ENCODE results near the gene GRB2.
"Not testable (repeated sequence)": the region's sequence is repeated elsewhere in the genome, so short reads cannot be mapped to it uniquely, and the experiment has no call there.

The GRB2 gene

DNA sequence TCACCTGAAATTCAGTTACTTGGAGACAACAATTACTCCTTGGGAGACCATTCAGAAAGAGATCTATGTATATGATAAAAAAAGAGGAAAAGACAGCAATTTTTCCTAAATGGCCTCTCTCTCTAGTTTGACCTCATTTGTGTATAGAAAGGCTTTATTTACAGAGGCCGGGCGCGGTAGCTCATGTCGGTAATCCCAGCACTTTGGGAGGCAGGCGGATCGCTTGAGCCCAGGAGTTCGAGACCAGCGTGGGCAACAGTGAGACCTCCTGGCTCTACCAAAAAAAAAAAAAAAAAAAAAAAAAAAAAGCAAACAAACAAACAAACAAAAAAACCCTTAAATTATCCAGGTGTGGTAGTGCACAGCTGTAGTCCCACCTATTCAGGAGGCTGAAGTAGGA, 20.7 kb downstream of the GRB2 start:
- DNase-seq, result no peak

DNA sequence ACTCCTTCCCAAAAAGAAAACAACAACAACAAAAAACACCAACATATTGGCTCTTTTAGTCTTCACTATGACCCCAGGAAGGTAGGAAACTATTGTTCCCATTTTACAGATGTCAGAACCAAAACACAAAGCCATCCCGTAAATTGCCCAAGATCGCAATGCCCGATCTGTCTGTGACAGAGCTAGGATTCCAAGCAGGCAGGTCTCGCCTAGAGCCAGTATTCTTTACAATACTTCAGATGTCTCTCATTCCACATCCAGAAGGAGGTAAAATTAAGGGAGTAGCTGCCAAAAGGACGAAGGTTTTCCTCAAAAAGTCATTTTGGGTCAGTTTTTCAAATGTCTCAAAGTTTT, 21.7 kb downstream of the GRB2 start:
- DNase-seq, result no peak

DNA sequence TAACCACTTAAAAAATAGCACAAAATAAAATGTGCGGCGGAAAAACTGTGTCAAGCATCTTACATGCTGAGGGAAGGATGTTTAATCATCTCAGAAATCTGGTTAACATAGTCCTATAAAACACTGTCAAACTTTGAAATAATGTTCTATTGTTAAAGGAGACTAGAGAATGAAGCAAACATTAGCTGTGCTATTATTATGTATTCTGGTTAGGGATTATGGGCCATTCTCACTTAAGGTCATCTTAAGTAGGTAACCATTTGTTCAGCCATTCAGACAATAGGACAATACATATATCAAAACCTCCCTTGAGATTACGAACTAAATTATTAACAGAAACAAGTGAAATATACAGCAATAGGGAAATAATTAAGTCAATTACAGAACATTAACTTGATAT, 24.7 kb downstream of the GRB2 start:
- no peak for DNase-seq

DNA sequence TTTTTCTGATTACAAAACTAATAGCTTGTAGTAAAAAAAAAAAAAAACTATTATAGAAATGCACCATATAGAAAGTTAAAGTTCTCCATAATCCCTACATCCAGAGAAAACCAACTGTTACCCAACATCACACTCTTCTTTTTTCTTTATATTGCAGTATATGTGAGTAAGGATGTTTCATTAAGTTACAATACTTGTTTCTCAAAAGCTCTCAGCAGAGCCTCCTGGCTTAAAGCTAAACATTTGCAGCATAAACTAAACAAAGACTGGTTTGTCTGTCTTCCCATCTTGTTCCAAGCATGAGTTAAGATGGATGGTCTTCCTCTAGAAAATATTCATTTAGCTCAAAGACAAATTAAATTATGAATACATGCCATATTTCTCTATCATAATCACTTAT, 25.2 kb downstream of the GRB2 start:
- DNase-seq, result no peak

DNA sequence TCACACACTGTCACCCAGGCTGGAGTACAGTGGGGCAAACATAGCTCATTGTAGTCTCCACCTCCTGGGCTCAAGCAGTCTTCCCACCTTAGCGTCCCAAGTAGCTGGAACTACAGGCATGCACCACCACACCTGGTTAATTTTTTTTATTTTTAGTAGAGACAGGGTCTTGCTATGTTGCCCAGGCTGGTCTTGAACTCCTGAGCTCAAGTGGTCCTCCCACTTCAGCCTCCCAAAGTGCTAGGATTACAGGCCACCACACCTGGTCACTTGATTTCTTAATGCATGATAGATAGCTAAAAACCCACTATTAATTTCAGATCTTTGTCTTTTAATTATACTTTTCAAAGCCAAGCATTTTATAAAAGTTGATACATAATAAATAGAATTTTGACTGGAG, 26.1 kb downstream of the GRB2 start:
- DNase-seq, result not testable (repeated sequence)

DNA sequence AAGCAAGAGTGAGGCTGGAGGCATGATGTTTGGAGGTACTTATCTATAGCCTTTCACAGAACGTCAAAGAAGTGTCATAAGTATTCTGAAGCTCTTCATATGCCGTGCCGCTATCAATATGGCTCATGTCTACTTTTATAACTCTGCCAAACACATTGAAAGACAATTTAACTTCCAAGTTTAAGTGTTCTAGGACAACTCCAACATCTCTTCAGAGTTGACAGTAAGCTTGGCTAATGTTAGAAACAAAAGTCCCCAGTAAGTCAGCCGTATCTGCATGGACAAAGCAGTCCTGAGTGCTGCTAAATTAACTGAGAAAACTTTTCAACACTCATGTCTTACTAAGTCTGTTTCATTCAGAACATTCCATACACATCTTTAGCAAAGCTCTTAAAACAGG, 32.2 kb downstream of the GRB2 start:
- DNase-seq, result no peak

DNA sequence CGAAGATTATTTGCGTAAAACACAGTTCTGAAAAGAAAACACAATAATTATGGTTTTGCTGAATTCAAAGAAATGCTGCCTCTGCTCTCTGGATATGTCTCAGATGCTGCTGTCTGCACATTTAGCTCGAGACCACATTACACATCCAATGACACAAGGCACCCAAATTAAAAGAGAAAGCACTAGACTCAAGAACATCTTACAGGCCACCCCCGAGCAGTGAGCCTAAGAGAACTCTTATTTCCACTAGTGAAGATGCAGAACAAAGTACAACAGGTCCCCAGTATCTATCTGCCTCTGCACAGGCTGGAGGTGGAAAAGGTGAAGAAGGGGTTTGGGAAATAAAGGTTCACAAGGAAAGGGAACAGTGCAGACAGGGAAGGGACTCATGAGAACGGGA, 33.5 kb downstream of the GRB2 start:
- DNase-seq, result no peak

DNA sequence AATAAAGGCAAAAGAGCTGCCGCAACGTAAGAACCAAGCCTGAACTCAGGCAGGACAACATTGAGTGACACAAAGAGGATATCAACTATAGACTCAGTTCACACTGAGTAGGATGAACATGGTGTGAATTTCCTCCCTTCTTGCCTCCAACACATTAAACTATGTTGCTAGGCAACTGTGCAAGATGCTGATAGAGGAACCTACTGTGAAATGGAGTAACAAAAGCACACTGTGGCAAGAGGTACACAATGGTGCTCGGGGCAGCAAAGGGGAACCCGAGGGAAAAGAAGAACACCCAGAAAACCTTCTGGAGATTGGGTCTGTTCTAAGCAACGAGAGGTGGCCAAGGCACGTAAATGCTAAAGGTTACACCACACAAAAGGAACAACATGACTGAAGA, 34.1 kb downstream of the GRB2 start:
- DNase-seq, result peak; percentile 18 to 46

DNA sequence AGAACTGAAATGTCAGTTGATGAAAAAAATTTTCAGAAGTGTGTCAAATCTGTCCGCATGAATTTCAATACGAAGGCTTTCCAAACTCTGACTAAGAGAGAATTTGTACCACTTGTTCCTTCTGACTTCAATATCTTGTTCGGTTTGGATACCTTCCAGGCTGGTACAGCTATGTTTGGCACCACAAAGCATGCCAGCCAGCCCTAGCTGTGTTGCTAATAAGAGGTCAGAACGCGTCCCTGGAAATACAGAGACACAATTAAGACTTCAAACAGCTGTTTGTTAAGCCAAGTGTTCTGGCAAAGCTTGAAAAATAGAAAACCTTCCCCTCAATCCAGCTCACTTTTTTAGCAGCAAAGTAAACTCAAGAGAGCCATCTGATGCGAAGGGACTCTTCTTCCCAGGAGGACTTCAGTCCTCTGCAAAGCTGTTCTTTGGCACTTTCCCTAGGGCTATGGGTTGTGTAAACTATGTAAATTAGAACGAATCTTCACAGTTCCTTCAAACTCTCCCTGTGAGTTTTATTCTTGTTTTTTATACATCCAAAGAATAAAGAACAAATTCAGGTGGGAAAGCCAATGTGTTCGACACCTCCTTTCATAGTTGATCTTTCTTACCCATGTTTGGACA, 35.1 kb downstream of the GRB2 start:
- DNase-seq, result no peak

DNA sequence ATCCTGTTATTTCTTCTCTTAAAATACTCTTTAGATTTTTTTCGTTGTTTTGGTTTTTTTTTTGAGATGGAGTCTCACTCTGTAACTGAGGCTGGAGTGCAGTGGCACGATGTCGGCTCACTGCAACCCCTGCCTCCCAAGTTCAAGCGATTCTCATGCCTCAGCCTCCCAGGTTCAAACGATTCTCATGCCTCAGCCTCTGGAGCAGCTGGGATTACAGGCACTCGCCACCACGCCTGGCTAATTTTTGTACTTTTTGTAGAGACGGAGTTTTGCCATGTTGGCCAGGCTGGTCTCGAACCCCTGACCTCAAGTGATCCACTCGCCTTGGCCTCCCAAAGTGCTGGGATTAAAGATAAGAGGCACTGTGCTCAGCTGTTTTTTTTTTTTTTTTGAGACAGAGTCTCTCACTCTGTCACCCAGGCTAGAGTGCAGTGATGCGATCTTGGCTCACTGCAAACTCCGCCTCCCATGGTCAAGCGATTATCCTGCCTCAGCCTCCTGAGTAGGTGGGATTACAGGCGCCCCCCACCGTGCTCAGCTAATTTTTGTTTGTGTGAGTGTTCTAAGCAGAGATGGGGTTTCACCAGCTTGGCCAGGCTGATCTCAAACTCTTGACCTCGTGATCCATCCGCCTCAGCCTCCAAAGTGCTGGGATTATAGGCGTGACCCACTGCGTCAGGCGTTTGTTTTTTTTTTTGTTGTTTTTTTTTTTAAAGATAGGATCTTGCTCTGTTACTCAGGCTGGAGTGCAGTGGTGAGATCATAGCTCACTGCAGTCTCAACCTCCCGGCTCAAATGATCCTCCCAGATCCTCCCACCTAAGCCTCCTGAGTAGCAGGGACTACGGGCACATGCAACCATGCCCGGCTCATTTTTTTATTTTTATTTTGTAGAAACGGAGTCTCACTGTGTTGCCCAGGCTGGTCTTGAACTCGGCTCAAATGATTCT, 37.4 kb downstream of the GRB2 start:
- not testable (repeated sequence) for DNase-seq

DNA sequence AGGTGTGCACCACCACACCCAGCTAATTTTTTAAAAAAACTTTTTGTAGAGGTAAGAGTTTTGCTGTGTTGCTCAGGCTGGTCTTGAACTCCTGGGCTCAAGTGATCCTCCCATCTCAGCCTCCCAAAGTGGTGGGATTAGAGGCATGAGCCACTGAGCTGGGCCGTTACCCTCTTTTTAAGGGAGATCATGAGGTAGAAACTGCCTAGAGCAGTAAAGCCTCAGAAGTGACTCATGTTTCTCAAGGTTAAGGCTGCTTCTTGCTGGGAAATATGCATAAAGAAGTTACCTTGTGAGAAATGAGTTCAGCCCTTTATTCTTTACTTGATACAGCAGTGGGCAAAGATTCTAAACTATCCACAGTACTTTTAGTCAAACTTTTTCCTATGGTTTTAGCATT, 38.2 kb downstream of the GRB2 start:
- no peak for DNase-seq

DNA sequence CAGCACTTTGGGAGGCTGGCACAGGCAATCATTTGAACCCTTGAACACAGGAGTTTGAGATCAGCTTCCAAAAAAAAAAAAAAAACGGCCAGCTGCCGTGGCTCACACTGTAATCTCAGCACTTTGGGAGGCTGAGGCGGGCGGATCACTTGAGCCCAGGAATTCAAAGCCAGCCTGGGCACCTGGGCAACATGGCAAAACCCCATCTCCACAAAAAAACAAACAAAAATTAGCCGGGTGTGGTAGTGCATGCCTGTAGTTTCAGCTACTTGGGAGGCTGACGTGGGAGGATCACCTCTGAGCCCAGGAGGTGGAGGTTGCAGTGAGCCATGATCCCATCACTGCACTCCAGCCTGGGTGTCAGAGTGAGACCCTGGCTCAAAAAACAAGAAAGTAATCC, 39.0 kb downstream of the GRB2 start:
- DNase-seq, result no peak

DNA sequence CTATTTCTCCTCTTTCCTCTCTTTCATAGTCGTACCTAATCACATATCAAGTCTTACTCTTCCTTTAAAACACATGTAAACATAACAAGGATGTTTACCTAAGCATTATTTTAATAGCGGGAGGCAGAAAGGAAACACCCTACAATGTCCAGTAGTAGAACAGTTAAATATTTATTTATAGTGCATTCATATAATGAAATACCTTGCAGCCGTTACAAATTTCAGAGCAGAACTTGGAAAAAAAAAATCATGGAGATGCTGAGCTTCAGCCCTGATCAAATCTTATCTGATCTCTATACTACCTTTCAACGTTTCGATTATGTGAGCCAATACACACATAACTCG, 39.6 kb downstream of the GRB2 start:
- no peak for DNase-seq

DNA sequence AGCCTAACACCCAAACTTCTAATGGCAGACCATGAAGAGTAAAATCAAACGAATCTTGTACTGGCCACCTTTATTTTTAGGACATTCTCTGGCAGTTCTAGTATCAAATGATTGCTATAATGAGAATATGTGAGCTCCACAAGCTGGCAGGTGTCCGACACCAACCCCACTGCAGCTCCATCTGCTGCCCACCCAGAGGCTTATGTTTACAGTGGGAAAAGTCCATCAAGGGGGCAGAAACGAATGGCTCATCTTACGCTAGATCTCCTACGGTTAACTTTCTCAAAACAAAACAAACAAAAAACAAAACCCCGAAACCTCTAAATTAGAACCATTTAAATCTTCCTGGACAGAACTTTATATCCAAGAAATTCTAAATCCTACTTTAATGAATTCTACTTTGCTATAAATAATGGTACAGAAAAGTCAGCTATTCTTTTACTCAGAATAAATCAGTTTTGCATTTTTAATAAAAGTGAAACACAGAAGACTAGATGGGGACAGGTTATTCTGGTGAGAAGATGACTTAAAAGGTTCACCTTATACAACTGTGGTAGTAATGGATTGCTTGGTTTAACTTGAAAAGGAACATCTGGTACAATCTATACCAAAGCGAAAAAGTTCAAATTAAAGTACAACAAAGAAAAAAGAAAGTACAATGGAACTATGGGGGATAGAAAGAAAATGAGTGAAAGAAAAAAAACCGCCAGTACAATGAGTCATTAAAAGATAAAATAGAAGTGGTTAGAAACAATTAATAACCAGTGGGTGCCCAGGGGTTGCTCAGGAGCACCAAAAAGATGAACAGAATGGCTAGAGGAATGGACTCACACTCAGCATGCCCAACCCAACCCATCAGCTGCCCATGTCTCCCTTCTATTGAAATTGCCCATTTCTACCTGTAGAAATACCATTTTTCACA, 40.2 kb downstream of the GRB2 start:
- no peak for DNase-seq

DNA sequence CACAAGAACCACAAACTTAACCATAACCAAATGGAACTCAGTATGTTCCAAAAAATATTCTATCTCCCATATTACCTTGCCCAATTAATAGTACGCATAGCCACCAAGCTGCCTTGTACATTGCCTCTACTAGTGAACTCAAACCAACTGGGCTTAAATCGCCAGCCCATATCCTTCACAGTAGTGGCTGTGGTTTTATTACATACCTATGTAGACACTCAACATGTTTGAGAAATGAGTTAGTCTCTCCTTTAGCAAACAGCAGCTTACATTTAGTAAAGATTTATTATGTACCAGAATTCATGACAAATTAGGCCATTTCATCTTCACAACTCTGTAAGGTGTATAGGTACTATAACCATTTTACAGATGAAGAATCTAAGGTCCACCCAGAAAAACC, 41.4 kb downstream of the GRB2 start:
- no peak for DNase-seq

DNA sequence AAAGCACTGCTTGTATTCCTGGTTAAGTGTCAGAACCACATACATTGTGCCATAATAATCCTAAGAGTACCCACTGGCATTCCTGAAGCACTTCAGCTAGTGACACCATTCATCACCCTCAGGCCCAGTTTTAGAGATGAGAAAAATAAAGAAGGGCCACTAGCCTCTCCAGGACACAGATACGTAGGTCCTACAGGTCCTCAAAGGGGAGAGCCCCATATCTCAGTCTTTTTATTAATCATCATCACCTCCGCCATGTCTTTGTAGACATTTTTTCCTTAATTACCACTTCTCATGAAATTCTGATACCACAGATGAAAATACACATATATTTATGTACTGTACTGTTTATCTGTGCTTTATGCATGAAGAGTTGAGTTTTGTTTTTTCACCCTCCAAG, 43.5 kb downstream of the GRB2 start:
- no peak for DNase-seq

DNA sequence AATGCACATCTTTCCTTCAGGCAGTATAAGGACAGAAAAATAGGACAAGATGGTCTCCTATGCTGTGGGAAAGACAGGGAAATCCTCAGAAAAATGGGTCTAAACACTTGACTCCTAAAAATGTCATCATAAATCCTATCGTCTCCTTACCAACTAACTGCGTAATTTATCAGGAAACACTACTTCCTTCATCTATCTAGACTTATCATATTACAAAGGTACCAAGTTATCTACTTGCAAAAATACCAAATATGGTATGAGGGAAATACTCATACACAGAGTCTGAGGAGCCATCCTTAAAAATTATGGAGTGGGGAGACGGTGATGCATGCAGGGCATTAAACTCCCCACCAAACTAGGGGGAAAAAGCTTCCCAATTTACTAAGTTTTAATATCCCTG, 44.1 kb downstream of the GRB2 start:
- no peak for DNase-seq

DNA sequence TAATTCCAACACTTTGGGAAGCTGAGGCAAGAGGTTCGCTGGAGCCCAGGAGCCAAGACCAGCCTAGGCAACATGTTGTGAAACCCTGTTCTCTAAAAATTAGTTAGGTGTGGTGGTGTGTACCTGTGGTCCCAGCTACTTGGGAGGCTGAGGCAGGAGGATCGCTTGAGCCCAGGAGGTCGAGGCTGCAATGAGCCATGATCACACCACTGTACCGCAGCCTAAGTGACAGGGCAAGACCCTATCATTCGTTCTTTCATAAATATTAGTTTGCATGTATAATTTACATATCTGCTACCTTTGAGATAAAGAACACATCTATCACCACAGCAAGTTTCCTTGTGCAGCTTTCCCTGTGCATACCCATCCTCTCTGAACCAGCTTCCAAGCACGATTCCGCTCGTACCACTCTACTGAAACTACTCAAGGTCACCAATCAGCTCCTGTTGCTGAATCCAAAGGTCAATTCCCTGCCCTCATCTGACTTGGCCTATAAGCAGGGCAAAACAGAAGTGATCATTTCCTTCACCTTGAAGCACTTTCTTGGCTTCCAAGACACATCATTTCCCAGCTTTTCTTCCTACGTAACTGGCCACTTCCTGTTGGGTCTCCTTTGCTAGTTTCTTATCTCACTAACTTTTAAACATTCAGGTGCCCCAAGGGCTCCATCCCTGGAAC, 49.1 kb downstream of the GRB2 start:
- DNase-seq, result no peak

DNA sequence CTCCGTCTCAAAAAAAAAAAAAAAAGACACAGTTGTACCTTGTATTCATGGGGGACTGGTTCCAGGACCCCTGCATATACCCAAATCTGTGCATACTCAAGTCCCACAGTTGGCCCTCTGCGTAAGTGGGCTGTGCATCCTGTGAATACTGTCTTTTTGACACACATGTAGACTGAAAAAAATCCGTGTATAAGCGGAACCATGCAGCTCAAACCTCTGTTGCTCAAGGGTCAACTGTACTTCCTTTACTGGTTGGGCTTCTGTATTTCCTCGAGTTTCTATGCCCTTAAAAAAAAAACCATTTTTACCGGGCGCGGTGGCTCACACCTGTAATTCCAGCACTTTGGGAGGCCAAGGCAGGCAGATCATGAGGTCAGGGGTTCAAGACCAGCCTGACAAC, 52.3 kb downstream of the GRB2 start:
- no peak for DNase-seq

DNA sequence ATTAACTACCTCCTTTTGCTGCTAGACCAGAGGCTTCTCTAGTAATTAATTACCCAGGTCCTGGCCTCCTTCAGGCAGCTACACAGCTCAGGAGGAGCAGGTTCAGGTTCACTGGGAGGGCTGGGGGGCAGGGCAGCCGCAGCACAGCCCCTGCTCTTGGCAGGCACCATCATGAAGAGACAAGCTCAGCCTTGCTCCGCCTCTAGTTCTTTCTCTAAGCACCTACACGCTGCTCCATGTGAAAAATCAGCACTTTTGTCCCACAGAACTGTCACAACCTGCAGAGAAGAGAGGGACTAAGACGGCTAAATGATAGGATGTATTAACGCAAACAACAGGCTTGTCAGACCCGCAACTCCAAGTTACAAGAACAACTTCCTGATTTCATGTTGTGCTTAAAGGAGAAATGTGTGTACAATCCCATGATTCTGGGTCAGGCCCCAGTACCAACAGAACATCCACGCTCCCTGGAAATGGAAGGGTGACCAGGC, 53.4 kb downstream of the GRB2 start:
- DNase-seq, result no peak

DNA sequence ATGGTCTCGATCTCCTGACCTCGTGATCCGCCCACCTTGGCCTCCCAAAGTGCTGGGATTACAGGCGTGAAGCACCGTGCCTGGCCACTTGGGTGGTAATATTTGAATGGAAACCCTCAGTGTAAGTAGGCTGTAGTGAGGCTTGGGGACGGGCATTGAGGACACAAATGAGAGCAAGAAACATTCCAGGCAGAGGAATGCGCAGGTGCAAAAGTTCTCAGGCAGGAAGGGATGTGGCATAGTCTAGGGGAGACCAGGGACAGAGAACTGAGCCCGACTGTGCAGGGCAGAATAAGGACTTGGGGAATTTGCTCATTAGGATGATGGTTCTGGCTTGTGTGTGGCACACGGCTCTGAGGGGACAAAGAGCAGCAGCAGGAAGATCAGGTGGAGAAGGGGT, 54.8 kb downstream of the GRB2 start:
- no peak for DNase-seq

DNA sequence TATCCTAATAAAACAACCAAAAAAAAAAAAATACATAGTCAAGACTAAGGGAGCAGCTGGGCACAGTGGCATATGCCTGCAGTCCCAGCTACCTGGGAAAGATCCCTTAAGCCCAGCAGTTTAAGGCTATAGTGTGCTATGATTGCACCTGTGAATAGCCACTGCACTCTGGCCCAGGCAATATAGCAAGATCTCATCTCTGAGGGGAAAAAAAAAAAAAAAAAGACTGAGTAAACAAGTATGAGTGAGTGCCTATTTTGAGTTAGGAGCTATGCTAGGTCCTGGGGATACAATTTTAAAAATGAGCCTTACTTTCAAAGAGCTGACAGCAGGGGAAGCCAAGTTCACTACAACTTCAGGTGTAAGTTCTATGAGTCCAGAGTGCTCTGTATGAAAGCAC, 55.4 kb downstream of the GRB2 start:
- no peak for DNase-seq

DNA sequence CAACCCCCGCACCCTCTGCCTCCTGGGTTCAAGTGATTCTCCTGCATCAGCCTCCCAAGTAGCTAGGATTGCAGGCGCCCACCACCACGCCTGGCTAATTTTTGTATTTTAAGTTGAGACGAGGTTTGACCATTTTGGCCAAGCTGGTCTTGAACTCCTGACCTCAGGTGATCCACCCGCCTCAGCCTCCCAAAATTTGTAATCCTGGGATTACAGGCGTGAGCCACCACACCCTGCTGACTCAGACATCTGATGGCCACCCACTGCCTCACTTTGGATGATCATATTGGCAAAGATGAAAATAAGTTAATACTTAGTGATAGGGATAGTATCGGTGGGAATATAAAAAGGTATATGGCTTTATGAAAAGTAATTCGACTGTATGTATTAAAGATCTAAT, 55.9 kb downstream of the GRB2 start:
- DNase-seq, result no peak
